ENCODE measurements around the gene FOXJ3. TPM values are rescaled to one million over a fixed set of nuclear protein-coding genes. Genes with fewer than 3 reads are reported as not detected.

The FOXJ3 gene
- total and polyA plus RNA-seq, 7 donors, result 14.4 to 53.8 (median 39.9) TPM

DNA sequence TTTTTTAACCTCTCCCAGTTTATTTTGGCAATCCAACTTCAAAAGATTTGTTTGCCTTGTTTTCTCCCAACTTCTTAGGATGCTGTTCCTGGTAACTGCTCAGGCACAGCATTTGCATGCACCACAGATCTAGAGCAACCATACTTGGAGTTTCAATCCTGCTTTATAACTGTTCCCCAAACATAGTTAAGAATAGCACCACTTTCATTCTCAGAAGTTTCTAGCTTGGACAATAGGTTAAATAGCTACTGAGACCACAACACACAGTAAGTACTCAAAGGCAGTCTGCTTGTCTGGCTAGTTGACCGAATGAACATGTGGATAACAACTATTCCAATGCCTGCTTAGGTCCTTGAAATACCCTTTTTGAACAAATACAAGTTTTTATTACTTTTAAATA lies 76.8 kb downstream of the FOXJ3 start:
- 93 to 98% methylated on average over 1 of the region's 1 CpG for WGBS, 2 donors

DNA sequence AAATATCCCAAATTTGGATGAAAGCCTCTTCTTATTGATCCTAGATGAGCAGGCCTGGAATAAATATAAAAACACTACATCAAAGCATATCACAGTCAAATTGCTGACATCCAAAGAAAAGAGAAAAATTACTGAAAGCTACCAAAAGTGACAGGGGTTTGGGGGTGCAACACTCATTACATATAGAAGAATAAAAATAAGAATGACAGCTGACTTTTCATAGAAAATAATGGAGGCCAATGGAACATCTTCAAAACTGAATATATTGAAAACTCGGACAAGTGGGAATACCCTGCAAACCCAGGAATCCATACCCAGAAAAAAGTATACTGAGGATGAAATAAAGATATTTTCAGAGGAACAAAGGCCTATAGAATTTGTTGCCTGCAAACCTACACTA lies 84.0 kb downstream of the FOXJ3 start:
- intact Hi-C loops (cut with DNase I), result no loop called here
- Histone ChIP-seq H3K27ac (no peak overlapping the region), H3K9me3 (peaks cover 0 to 2% (median 0%) of the 10 kb centered on the region in 4 donors), H3K4me3 (no peak overlapping the region), H3K4me1 (no peaks in the 10 kb centered on the region), H3K27me3 (no peaks in the 10 kb centered on the region), H3K36me3 (no peaks in the 10 kb centered on the region)
- WGBS, 2 donors, result 96 to 98% methylated on average over 1 of the region's 1 CpG
- no peak for TF ChIP-seq POLR2AphosphoS5 (IDR thresholded peaks at IDR 0.05)
- no peak for TF ChIP-seq CTCF (IDR thresholded peaks at IDR 0.05)
- no peak for TF ChIP-seq POLR2A (IDR thresholded peaks at IDR 0.05)
- no peak for TF ChIP-seq EP300 (IDR thresholded peaks at IDR 0.05)
- no peak for DNase-seq

More for the DNA sequence above, 76.8 kb downstream of the FOXJ3 start:
- TF ChIP-seq CTCF (IDR thresholded peaks at IDR 0.05) (no peak), EP300 (IDR thresholded peaks at IDR 0.05) (no peak), POLR2A (IDR thresholded peaks at IDR 0.05) (no peak), POLR2AphosphoS5 (IDR thresholded peaks at IDR 0.05) (no peak)
- Histone ChIP-seq H3K27ac (peak overlapping the region in 3 of 4 donors; percentile 4 to 35 (median 32)), H3K9me3 (no peaks in the 10 kb centered on the region), H3K4me3 (no peak overlapping the region), H3K27me3 (no peaks in the 10 kb centered on the region), H3K36me3 (no peaks in the 10 kb centered on the region), H3K4me1 (peaks cover 0 to 28% (median 16%) of the 10 kb centered on the region in 4 donors)
- DNase-seq, result no peak
- intact Hi-C loops (cut with DNase I), result no loop called here

GRCh38 chr1:42250164-42250563 lies 84.9 kb downstream of the FOXJ3 start:
- H3K27me3 ChIP-seq, result no peaks in the 10 kb centered on the region
- intact Hi-C loops (cut with DNase I), result no loop called here
- no peak overlapping the region for H3K27ac ChIP-seq
- DNase-seq, result no peak
- peaks cover 0 to 2% (median 0%) of the 10 kb centered on the region in 4 donors for H3K9me3 ChIP-seq
- no peak overlapping the region for H3K4me3 ChIP-seq
- no peaks in the 10 kb centered on the region for H3K36me3 ChIP-seq
- H3K4me1 ChIP-seq, result peaks cover 0 to 4% (median 0%) of the 10 kb centered on the region in 4 donors
- no peak for TF ChIP-seq POLR2AphosphoS5 (IDR thresholded peaks at IDR 0.05)
- no peak for TF ChIP-seq CTCF (IDR thresholded peaks at IDR 0.05)
- no peak for TF ChIP-seq POLR2A (IDR thresholded peaks at IDR 0.05)
- no peak for TF ChIP-seq EP300 (IDR thresholded peaks at IDR 0.05)
- WGBS, 2 donors, result 65 to 84% methylated on average over 3 of the region's 3 CpGs

DNA sequence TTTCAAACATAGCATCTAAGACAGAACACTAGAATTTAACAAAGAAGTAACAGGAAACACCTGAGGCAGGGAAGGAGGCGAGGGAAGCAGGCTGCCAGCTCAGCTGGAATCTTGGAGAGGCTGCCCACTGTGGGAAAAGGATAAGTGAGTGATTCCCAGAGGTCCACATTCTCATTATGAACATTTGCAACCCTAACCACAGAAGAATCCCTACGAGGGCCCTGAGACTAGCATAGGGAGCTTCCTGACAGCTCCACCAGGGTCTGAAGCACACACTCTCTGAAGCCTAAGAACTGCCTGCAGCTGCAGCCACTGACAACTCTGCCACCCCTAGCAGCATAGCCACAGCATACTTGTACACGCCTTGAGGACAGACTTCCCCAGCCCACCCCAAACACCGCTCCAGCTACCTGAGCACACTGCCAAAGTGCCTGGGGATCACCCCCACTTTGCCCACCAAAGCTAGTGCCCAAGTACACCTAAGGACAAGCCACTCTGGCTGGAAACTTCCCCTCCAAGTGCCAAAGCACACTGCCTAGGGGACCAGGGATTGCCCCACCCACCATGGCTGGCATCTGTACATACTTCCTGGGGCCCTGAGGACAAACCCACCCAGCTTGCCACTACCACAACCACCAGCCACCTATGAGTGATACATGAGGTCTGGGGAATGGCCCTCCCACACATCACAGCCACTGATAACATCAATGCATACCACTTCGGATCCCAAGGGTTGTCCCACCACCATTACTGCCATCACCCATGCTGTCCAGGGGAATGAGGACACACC lies 93.9 kb downstream of the FOXJ3 start:
- WGBS, 2 donors, result 78 to 93% methylated on average over 5 of the region's 5 CpGs
- Histone ChIP-seq H3K4me1 (peaks cover 0 to 4% (median 2%) of the 10 kb centered on the region in 4 donors), H3K4me3 (no peak overlapping the region), H3K9me3 (peaks cover 0 to 4% (median 0%) of the 10 kb centered on the region in 4 donors), H3K36me3 (no peaks in the 10 kb centered on the region), H3K27ac (no peak overlapping the region), H3K27me3 (no peaks in the 10 kb centered on the region)
- TF ChIP-seq EP300 (IDR thresholded peaks at IDR 0.05) (no peak), POLR2AphosphoS5 (IDR thresholded peaks at IDR 0.05) (no peak), CTCF (IDR thresholded peaks at IDR 0.05) (no peak), POLR2A (IDR thresholded peaks at IDR 0.05) (no peak)
- intact Hi-C loops (cut with DNase I), result no loop called here
- no peak for DNase-seq

Measured in sigmoid colon (tissue), 7 donors.